HEK293T (cell line): ENCODE data around the gene KIF1A.

Experiments used
- CTCF ChIA-PET: fragments of 350-600 bp; formaldehyde crosslinking; extraction: SDS; loops from one replicate; lab custom pipeline; 2021; ENCODE audit warnings: antibody characterized with exemption, inconsistent platforms; lab: Yijun Ruan, JAX
- POLR2A ChIA-PET: fragments of 350-600 bp; formaldehyde crosslinking; extraction: SDS; loops from one replicate; lab custom pipeline; 2020; ENCODE audit warnings: antibody characterized with exemption, inconsistent platforms; lab: Yijun Ruan, JAX
- DNase-seq: peaks from one replicate; pipeline ENCODE4 v3.0.0; 2012; ENCODE audit warnings: mixed read lengths; ENCODE audit errors: extremely low spot score
- ARNT ChIP-seq: fragments of 450-650 bp; IDR thresholded peaks from 2 replicates; pipeline ENCODE4 v1.6.1; 2017; ENCODE audit warnings: mild to moderate bottlenecking
- BHLHE40 ChIP-seq: fragments of 450-650 bp; IDR thresholded peaks from 2 replicates; pipeline ENCODE4 v1.6.1; 2016; ENCODE audit warnings: mild to moderate bottlenecking, moderate library complexity, borderline replicate concordance
- CTBP1 ChIP-seq: fragments of 450-650 bp; IDR thresholded peaks from 2 replicates; pipeline ENCODE4 v1.6.1; 2016; ENCODE audit warnings: borderline replicate concordance
- ELF4 ChIP-seq: fragments of 450-650 bp; IDR thresholded peaks from 2 replicates; pipeline ENCODE4 v1.6.1; 2017; ENCODE audit warnings: antibody characterized with exemption
- FOXA1 ChIP-seq: fragments of 450-650 bp; IDR thresholded peaks from 2 replicates; pipeline ENCODE4 v1.6.1; 2016; ENCODE audit warnings: mild to moderate bottlenecking
- FOXK2 ChIP-seq: fragments of 450-650 bp; IDR thresholded peaks from 2 replicates; pipeline ENCODE4 v1.6.1; 2016; ENCODE audit warnings: mild to moderate bottlenecking
- FOXM1 ChIP-seq: fragments of 450-650 bp; IDR thresholded peaks from 2 replicates; pipeline ENCODE4 v1.6.1; 2017; ENCODE audit warnings: mild to moderate bottlenecking, borderline replicate concordance
- HDGF ChIP-seq: fragments of 450-650 bp; IDR thresholded peaks from 2 replicates; pipeline ENCODE4 v1.6.1; 2017; ENCODE audit warnings: antibody characterized with exemption, borderline replicate concordance
- L3MBTL2 ChIP-seq: fragments of 450-650 bp; conservative IDR thresholded peaks from 2 replicates; pipeline ENCODE4 v1.6.1; 2016; ENCODE audit warnings: mild to moderate bottlenecking
- LEF1 ChIP-seq: fragments of 450-650 bp; IDR thresholded peaks from 2 replicates; pipeline ENCODE4 v1.6.1; 2017; ENCODE audit warnings: mild to moderate bottlenecking, borderline replicate concordance
- NFRKB ChIP-seq: fragments of 450-650 bp; IDR thresholded peaks from 2 replicates; pipeline ENCODE4 v1.6.1; 2016; ENCODE audit warnings: mild to moderate bottlenecking, moderate library complexity
- SP1 ChIP-seq: fragments of 450-650 bp; IDR thresholded peaks from 2 replicates; pipeline ENCODE4 v1.6.1; 2017
- SUZ12 ChIP-seq: fragments of 450-650 bp; IDR thresholded peaks from 2 replicates; pipeline ENCODE4 v1.6.1; 2016; ENCODE audit warnings: mild to moderate bottlenecking
- TARDBP ChIP-seq: fragments of 450-650 bp; IDR thresholded peaks from 2 replicates; pipeline ENCODE4 v1.6.1; 2016
- ZNF384 ChIP-seq: fragments of 450-650 bp; IDR thresholded peaks from 2 replicates; pipeline ENCODE4 v1.6.1; 2016
- TF ChIP-seq, protein P1 (sequence below): fragments of 450-650 bp; IDR thresholded peaks from 2 replicates; pipeline ENCODE4 v1.6.1; 2016

Gene KIF1A

DNA sequence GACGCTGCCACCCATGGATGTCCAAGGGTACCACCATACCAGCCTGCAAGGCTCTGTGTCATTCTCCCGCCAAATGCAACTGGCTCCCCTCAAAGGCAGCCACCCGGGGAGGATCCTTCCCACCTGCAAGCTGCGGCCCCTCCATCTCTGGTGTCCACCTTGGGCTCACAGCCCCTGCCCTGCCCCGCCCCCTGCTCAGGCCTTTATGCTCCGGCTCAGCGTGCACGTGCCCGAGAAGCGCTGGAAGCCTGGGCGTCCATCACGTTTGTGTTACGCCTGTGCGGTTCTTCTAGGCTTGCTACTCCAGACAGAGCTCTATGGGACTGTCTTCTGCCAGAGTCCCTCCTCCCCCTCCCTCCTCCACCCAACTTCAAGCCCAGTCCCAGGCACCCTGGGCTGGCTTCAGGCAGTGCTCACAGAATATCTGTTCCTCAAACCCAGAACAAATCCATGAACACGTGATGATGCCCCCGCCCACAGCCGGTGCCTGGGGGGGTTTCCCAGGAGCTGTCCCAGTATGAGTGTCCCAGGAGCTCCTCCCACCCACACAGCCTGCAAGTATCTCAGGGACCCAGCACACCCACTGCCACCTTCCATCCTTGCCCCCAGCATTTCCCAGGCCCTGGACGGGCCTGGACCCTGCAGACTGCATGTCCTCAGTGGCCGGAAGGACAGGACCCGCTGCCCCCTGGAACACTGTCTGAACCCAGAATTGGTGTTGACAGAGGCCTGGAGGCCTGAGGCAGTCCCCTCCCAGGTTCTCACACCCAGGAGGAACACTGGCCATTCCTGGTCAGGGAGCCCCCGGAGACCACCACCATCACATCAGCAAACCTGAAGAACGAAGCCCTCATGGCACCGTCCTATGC, 30.3 kb downstream of the KIF1A start:
- TF ChIP-seq FOXK2: no peak
- no peak for TF ChIP-seq ZNF384
- TF ChIP-seq HDGF: no peak
- TF ChIP-seq FOXA1: no peak
- no peak for TF ChIP-seq FOXM1
- TF ChIP-seq LEF1: no peak
- TF ChIP-seq NFRKB: no peak
- TF ChIP-seq, protein P1, sequence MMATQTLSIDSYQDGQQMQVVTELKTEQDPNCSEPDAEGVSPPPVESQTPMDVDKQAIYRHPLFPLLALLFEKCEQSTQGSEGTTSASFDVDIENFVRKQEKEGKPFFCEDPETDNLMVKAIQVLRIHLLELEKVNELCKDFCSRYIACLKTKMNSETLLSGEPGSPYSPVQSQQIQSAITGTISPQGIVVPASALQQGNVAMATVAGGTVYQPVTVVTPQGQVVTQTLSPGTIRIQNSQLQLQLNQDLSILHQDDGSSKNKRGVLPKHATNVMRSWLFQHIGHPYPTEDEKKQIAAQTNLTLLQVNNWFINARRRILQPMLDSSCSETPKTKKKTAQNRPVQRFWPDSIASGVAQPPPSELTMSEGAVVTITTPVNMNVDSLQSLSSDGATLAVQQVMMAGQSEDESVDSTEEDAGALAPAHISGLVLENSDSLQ: no peak
- TF ChIP-seq ELF4: no peak
- TF ChIP-seq L3MBTL2: no peak
- no peak for TF ChIP-seq SP1
- TF ChIP-seq SUZ12: no peak
- TF ChIP-seq BHLHE40: no peak
- TF ChIP-seq TARDBP: no peak
- ChIA-PET POLR2A (no interaction called here), CTCF (no interaction called here)
- DNase-seq: no peak

DNA sequence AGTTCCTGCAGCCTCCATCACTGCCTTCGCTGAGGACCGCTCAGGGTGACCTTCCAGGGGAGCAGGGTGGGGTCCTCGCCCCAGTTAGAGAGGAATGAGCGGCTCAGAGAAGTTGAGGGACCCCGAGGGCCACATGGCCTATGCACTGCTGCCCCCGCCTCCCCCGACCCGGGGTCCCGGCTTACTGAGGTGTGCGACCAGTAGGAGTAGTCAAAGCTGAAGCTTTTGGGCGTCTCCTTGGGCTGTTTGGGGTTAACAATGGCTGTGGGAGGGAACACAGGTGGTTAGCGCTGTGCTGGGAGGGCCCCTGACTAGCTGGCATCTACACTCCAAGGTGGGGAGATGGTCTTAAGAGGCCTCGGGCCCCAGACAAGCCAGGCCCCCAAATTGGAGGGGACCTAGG, 31.0 kb downstream of the KIF1A start:
- DNase-seq: no peak
- TF ChIP-seq TARDBP (no peak), ARNT (no peak), FOXM1 (no peak), ELF4 (no peak), NFRKB (no peak), ZNF384 (no peak), L3MBTL2 (no peak), SUZ12 (no peak), CTBP1 (no peak), HDGF (no peak), FOXK2 (no peak), LEF1 (no peak), SP1 (no peak), FOXA1 (no peak), BHLHE40 (no peak)
- TF ChIP-seq, protein P1: no peak
- CTCF ChIA-PET: no interaction called here
- POLR2A ChIA-PET: no interaction called here

DNA sequence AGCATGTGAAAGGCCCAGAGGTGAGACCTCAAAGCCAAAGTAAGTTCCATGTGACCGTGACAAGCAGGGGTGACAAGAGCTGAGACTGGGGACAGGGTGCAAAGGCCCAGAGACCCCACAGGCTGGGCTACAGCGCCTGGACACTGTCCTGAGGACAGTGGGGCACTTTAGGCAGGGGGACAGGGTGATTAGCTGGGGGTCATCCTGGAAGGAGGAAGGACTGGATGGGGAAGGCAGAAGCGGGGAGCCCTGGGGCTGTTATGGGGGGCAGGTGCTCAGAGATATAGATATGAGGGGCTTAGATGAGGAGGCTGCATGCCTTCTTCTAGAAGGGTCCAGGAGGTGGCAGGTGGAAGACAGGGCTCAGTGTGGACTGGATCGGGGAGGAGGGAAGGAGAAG, 31.5 kb downstream of the KIF1A start:
- ChIA-PET CTCF (no interaction called here), POLR2A (no interaction called here)
- TF ChIP-seq LEF1 (no peak), SUZ12 (no peak), FOXM1 (no peak), CTBP1 (no peak)
- TF ChIP-seq, protein P1: no peak
- no peak for DNase-seq

DNA sequence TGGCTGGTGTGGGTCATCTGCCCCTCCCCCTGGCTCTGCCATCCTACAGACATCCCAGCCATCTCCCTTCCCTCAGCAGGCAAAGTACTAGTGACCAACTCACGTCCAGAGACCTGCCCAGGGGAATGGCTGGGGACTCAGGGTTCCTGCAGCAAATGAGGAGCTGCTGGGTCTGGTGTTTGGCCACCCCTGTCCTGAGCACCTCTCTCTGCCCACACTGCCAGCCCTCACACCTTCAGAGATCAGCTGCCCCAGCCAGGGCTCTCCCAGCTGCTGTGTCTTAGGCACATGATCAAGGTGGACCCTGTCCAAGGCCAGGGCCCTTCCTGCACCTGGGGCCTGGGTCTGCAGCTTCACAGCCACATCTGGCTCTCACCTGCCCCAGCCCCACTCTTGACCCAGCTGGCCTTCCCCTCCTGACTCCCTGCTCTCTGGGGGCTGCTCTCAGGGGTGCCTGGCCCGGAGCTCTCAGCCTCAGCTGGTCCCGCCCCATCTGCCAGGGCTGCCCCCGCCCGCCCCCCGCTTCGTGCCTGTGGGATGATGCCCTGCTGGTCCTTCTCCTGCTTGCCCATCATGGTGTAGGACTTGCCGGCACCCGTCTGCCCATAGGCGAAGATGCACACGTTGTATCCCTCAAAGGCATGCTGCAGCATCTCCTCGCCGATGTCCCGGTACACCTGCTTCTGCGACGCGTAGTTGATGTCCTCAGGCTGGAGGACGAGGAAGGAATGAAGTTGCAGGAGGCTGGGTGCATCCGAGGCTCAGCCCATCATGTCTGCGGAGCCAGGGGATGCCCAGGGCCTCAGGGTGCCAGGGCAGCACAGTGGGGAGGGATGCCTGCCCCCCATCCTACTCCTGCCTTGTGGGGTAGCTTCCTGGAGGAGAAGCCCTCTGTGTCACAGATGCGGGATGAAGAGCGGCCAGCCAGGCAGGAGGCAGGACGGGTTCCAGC, 32.2 kb downstream of the KIF1A start:
- TF ChIP-seq HDGF: no peak
- TF ChIP-seq, protein P1: no peak
- TF ChIP-seq FOXM1: no peak
- no peak for TF ChIP-seq NFRKB
- no peak for TF ChIP-seq SP1
- no peak for TF ChIP-seq FOXA1
- TF ChIP-seq L3MBTL2: no peak
- TF ChIP-seq LEF1: no peak
- no peak for TF ChIP-seq ELF4
- no peak for TF ChIP-seq ARNT
- no peak for TF ChIP-seq BHLHE40
- TF ChIP-seq ZNF384: no peak
- TF ChIP-seq CTBP1: no peak
- TF ChIP-seq FOXK2: no peak
- no peak for TF ChIP-seq TARDBP
- TF ChIP-seq SUZ12: no peak
- POLR2A ChIA-PET: no interaction called here
- CTCF ChIA-PET: no interaction called here
- no peak for DNase-seq

DNA sequence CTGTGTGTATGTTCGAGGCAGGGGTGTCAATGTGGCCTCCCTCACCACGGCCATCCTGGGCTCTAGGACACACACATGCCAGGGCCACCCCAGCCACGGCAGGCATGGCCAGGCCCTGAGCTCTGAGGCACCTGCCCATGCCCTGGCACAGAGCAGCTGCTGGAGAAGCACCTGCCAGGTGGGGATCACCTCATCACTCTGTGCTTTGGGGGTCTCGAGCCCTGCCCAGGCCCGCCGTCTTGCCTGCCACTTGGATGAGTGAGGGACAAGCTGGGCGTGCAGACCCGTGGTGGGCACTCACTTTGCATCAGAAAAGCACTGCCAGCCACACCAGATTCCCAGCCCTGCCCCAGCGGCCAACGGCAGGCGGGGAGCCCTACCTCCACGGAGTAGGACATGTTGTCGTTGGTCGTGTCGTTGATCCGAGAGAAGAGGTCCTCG, 33.1 kb downstream of the KIF1A start:
- CTCF ChIA-PET: no interaction called here
- POLR2A ChIA-PET: no interaction called here
- no peak for TF ChIP-seq FOXA1
- no peak for TF ChIP-seq SP1
- TF ChIP-seq SUZ12: no peak
- TF ChIP-seq, protein P1: no peak
- TF ChIP-seq ELF4: no peak
- no peak for TF ChIP-seq NFRKB
- TF ChIP-seq ARNT: no peak
- no peak for TF ChIP-seq CTBP1
- TF ChIP-seq ZNF384: no peak
- TF ChIP-seq LEF1: no peak
- no peak for DNase-seq
